ENCODE data around the gene GALT.

Gene GALT

GRCh38 chr9:34629491-34629808, 17.0 kb upstream of the GALT start:
- no peak for DNase-seq (ENCODE audit: low spot score)
- no peak for TF ChIP-seq CTCF (IDR thresholded peaks at IDR 0.05; ENCODE audit: extremely low read depth, missing control alignments)

DNA sequence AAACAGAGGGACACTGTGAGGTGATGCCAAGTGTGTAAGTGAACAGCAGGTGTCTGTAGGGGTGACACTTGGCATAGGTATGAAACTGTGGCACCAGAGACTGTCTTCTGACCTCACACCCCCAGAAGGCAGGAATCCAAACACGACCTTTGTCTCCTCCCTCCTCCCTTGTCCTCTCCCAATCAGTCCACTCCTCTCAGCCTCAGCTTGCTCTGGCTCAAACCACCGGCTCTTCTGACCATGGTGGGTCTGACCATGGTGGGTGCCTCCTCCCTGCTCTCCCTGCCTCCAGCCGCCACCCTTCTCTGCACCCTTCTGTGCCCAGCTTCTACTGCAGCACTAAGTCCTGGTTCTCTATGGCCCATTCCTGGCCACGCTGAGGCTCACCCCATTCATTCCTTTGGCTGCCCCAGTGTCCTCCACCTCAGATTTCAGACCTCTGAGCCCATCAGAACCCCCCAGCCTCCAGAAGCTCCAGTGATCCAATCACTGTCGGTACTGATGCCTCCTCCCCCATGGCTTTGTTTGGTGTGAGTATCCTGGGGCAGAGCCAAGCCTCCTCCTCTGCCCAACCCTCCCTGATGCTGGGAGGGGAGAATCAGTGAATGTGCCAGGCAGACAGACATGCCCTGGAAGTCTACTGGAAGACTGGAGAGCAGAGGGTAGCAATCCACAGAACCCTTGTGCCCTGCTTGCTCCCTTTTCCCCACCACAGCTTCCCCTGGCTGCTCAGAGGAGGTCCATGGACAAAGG, 15.9 kb upstream of the GALT start:
- no peak for DNase-seq (ENCODE audit: low spot score)
- TF ChIP-seq CTCF (IDR thresholded peaks at IDR 0.05; ENCODE audit: extremely low read depth, missing control alignments), result no peak

- DNase-seq (ENCODE audit: low spot score), result no peak
- no peak for TF ChIP-seq CTCF (IDR thresholded peaks at IDR 0.05; ENCODE audit: extremely low read depth, missing control alignments)
Observed at GRCh38 chr9:34633166-34633565, 13.3 kb upstream of the GALT start.

GRCh38 chr9:34633851-34634550, 12.5 kb upstream of the GALT start:
- DNase-seq (ENCODE audit: low spot score), result peak; percentile 85

DNA sequence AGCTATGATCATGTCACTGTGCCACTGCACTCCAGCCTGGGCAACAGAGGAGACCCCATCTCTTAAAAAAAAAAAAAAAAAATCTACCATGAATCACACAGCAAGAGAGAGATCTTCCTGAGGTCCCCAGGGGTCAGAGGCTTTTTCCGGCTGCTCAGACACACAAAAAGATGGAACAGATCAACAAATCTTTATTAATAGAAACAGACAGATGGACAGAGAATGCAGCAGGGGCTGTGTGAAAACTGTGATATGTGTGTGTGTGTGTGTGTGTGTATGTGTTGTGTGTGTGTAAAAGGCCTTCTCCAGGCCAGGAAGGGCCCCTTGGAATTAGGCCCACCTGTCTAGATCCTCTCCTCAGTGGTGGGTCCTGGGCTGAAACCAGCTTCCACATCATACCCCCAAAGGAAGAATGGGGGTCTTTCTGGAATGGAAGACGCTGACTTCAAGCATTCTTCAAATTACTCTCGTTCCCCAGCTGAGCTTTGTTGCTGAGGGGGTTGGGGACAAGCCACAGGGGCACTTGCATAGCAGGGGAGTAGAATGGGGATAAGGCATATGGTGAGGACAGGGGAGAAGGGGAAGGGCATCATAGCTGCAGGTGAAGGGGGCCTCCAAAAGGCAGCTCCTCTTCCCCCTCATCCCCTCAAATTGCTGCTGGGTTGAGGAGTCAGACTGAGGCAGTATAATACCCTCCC, 11.8 kb upstream of the GALT start:
- no peak for DNase-seq (ENCODE audit: low spot score)
- no peak for TF ChIP-seq CTCF (IDR thresholded peaks at IDR 0.05; ENCODE audit: extremely low read depth, missing control alignments)

More at GRCh38 chr9:34633851-34634550, 12.5 kb upstream of the GALT start:
- peak; percentile 86 for TF ChIP-seq CTCF (IDR thresholded peaks at IDR 0.05; ENCODE audit: extremely low read depth, missing control alignments)

DNA sequence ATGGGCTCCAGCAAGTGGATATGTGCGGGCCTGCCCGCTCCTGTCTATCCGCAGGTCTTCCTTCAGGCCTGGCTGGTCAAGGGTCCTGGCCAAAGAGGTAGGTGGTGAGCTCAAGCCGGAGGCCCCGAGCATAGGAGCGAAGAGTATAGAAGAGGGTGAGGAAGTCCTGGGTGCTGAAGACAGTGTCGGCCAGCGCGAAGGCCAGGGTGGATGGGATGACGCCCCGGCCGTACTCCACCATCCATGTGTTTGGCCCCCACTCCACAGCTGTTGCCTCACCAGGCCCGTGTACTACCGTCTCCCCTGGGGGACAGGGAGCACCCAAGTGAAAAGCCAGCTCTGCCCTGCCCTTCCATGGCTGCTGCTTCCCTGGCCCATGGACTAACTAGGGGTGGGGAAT, 10.9 kb upstream of the GALT start:
- no peak for TF ChIP-seq CTCF (IDR thresholded peaks at IDR 0.05; ENCODE audit: extremely low read depth, missing control alignments)
- no peak for DNase-seq (ENCODE audit: low spot score)

- DNase-seq (ENCODE audit: low spot score), result no peak
- TF ChIP-seq CTCF (IDR thresholded peaks at IDR 0.05; ENCODE audit: extremely low read depth, missing control alignments), result no peak
Observed at GRCh38 chr9:34636791-34637355, 9.6 kb upstream of the GALT start.

Data from GM20000 (cell line).